ENCODE results near the gene GRK6.
"Not testable (repeated sequence)": the region's sequence is repeated elsewhere in the genome, so short reads cannot be mapped to it uniquely, and the experiment has no call there.

GRK6 gene

GRCh38 chr5:177397875-177398390 lies 28.5 kb upstream of the GRK6 start:
- in situ Hi-C loops (cut with MboI; ENCODE audit: low sequenced_read_pairs): no loop called here

DNA sequence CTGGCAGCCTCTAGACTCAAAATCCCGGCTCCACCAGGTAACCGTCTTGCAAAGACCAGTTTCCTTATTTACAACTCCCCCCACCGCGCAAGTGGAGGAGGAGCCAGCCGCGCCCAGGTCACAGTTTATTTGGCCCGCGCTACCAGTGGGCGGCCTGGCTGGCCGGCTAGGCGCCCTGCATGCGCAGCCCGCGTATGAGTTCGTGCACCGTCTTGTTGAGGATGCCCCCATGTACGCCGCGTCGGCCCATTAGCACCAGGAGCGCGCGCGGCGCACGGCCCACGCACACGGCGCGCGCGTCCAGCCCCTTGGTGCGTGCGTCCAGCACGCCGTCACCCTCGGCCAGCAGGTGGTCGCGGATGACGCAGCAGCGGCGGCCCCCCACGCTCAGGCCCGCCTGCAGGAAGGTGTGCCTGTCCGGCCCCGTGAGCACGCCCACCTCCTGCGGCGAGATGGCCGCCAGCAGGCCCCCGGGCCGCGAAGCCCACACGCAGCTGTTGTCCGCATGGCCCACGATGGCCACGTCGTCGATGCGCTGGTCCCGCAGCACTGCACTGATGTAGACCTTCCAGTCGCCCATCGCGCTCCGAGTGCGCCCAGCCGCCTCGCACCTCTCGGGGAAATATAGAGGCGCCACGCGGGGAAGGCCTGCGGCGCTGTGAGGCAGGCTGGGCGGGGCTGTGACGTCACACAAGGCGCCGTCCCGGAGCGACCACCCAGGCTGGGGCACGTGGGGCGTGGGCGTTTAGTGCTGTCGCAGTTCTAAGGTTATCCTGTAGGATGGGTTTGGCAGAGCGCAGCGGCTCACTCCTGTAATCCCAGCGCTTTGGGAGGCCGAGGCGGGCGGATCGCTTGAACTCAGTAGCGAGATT lies 26.2 kb upstream of the GRK6 start, which contains the start of gene PFN3:
PFN3 (minus strand) TSS at position 665 of the 872 bp plus-strand sequence; CDS start at position 580, 85 bp downstream.
- in situ Hi-C loops (cut with MboI; ENCODE audit: low sequenced_read_pairs): no loop called here

DNA sequence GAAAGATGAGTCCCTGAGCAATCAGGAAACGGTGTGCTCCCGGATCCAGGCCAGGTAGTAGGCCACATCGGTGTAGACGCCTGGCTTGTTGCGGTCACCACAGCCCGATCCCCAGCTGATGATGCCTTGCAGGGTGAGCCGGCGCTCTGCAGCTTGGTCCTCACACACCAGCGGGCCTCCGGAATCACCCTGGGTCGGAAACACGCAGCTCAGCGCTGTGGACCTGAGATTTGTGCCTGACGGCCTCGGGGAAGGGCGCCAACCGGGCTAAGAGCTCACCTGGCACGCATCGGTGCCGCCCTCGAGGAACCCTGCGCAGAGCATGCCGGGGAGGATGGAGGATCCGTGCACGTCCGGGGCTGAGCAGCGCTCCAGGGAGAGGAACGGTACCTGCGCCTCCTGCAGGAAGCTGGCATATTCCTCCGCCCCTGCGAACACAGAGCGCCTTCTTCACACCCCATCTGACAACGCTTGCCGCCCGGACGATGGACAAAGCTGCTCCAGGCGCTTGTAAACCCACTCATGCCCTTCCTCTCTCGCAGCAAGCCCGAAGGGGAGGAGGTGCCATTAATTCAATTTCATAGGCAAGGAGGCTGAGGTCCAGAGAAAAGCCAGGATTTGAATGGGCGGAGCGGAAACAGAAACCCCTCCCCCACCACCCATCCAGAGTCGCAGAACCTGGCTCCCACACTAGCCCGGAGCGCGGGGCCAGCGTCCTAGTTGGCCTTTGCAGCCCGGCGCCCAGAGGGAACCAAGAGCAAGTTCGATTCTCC lies 24.0 kb upstream of the GRK6 start:
- in situ Hi-C loops (cut with MboI; ENCODE audit: low sequenced_read_pairs): no loop called here

DNA sequence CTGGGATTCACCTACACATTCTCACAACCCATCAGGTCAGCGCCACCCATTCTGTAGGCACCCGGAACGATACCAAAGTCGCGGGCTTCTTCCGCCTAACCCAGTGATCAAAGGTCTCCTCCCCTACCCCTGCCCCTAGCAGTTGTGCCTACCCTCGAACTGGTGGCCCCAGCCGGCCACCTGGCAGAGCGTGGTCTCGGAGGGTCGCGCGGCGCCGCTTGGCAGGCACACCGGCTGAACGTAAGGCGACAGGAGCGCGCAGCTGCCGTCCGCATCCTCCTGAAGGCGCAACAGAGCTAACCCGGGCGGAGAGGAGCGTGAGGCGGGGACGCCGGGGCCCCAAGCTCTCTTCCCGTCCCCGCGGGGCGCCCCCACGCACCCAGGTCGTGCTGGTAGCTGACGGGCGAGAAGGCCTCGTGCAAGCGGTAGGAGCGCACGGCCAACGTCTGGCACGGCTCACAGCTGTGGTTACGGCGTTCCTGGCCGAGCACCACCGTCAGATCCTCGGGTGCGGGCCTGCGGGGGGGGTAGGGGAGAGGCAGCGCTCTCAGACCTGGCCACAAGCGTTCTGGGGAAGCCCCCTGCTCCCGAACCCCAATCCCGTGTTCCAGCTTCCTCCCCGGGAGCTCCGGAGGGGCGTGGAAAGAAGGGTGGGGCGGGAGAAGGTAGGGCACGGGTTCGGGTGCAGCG lies 23.2 kb upstream of the GRK6 start:
- in situ Hi-C loops (cut with MboI; ENCODE audit: low sequenced_read_pairs): no loop called here

- in situ Hi-C loops (cut with MboI; ENCODE audit: low sequenced_read_pairs): no loop called here
Observed at GRCh38 chr5:177403792-177404640, 22.5 kb upstream of the GRK6 start.

- in situ Hi-C loops (cut with MboI; ENCODE audit: low sequenced_read_pairs): no loop called here
Observed at GRCh38 chr5:177404641-177405179, 21.8 kb upstream of the GRK6 start.

GRCh38 chr5:177405312-177405711 lies 21.2 kb upstream of the GRK6 start:
- in situ Hi-C loops (cut with MboI; ENCODE audit: low sequenced_read_pairs): no loop called here

DNA sequence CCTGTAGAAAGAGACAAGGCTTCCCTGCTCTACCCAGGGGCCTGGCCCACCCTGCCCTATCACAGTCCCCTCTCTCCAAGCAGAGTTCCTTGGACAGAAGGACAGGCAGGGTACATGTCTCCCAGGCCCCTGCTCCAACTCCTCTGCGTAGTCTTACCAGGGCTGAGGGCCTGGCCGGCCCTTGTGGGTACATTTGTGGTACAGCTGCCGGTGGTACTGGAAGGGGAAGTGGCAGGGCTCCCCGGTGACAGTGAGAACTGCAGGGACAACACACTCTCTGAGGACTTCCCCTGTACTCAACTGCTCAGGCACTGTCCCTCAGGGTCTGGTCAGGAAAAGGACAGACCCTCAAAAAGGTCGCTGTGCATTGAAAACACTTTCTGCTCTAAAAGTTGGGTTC lies 20.7 kb upstream of the GRK6 start:
- in situ Hi-C loops (cut with MboI; ENCODE audit: low sequenced_read_pairs): no loop called here

DNA sequence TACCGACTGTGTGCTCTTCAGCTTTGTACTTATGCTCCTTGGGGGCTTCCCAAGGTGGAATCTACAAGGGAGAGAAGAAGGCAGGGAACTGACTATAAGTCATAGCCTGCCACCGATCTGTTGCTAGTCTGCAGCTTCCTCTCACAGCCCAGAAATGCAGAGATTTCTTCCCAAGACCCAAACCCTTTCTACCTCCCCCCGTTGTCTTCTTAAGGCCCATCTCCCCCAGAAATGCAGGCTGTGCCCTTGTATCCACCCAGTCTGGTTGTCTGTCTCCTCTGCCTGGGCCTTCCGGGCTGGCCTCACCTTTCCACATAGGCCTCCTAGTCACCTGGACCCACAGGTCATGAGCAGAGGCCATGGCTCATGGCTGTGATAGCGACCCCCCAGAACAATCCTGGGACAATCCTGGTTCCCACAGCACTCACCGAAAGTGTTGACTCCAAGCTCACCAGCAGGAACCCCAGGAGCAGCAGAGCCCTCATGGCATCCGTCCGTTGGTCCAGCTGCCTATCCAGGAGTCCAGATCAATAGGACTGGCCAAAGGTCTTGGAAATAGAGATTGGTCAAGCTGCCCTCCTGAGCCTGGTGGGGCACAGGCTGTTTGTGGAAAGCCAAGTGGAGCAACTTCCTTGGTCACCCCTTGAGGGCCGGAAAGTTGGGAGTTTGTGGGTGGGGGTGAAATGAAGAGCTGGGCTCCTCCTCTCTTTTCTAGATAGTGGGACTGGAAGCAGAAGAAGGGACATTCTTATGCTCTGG lies 17.3 kb upstream of the GRK6 start, which contains the start of gene F12:
F12 (minus strand) TSS at position 522 of the 759 bp plus-strand sequence; CDS start at position 485, 37 bp downstream.
- in situ Hi-C loops (cut with MboI; ENCODE audit: low sequenced_read_pairs): no loop called here

DNA sequence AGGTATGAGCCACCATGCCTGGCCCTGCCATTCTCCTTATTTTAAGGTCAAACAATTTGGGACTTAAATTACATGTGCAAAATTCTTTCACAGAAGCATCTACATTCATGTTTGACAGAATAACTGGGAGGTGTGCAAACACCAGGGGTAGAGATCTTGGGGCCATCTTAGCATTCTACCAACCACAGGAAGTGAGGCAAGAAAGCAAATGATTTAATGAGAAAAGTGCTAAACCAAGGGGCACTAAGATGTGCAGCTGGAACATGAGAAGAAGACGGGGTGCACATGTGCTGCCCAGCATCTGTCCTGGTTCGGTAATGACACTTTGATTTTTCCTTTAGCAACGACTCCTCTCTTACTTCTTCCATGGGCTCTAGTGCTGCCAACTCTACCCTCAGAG lies 15.9 kb upstream of the GRK6 start:
- in situ Hi-C loops (cut with MboI; ENCODE audit: low sequenced_read_pairs): no loop called here

DNA sequence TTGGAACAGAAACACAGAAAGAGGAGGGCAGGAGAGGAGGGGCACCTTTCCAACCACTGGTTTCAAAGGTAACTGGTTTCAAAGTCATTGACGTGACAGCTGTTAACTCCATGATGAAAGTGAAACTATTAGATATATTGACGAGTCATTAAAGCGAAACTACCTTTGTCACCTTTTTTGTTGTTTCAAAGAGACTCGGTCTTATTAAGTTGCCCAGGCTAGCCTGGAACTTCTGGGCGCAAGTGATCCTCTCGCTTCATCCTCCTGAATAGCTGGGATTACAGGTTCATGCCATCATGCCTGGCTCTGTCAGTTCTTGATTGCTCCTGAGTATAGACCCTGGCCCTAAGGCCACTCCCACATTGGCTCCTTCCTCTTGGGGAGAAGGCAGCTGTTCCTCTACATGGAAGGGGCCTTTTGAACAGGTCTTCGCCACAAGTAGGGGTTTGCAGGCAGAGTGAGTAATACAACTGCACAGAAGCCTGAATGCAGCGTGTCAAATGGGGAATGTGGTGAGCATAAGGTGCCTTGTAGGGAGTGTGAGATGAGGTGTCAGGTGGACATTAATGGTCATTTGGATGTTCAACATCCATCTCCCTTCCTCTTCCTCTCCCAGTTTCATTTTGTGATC lies 13.8 kb upstream of the GRK6 start:
- in situ Hi-C loops (cut with MboI; ENCODE audit: low sequenced_read_pairs): no loop called here

- in situ Hi-C loops (cut with MboI; ENCODE audit: low sequenced_read_pairs): no loop called here
Observed at GRCh38 chr5:177414481-177414880, 12.0 kb upstream of the GRK6 start.

DNA sequence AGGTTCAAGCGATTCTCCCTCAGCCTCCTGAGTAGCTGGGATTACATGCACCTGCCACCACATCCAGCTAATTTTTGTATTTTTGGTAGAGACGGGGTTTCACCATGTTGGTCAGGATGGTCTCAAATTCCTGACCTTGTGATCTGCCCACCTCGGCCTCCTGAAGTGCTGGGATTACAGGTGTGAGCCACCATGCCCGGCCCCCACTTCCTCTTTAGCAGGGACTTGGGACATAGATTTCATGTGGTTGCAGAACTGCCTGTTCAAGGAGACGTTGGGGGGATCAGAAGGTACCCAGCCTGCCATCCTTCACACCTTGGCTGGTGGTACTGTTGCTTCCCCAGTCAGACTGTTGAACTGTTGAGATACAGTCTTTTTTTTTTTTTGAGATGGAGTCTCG lies 9.4 kb upstream of the GRK6 start:
- in situ Hi-C loops (cut with MboI; ENCODE audit: low sequenced_read_pairs): not testable (repeated sequence)

- in situ Hi-C loops (cut with MboI; ENCODE audit: low sequenced_read_pairs): no loop called here
Observed at GRCh38 chr5:177419046-177419445, 7.4 kb upstream of the GRK6 start.

DNA sequence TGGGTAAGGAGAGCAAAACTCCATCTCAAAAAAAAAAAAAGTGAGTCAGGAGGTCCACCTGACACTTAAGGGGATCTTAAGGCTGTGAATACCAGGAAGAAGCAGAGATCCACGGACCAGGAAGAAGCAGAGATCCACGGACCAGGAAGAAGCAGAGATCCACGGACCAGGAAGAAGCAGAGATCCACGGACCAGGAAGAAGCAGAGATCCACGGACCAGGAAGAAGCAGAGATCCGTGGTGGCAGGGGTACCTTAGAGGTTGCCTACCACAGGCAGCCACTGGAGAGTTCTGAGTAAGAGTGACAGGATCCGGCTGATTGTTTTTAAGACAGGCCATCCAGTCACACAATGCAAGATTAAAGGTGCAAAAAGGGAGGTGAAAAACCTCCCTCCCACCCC lies 6.0 kb upstream of the GRK6 start:
- in situ Hi-C loops (cut with MboI; ENCODE audit: low sequenced_read_pairs): not testable (repeated sequence)

DNA sequence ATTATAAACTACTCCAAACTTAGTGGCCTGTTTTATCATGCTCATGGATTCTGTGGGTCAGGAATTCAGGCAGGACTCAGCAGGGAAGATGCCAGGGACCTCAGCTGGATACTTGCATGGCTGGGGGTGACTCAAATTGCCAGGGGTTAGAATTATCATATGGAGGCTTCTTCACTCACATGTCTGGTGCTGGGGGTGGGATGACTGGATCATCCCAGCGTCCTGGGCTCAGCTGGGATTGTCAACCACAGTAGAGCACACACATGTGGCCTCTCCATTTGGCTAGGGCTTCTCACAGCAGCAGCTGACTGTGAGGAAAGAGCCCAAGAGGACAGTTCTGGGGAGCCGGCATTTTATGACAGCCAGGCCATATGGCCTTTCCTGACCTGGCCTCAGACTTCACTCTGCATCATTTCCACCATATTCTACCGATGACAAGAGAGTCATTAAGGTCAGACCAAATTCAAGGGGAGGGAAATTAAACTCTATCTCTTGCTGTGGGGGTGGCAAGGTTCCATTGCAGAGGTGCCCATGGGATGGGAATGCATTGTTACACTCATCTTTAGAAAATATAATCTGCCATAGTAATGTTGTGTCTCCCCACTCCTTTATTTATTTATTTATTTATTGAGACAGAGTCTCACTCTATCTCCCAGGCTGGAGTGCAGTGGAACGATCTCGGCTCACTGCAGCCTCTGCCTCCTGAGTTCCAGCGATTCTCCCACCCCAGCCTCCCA lies 5.2 kb upstream of the GRK6 start:
- in situ Hi-C loops (cut with MboI; ENCODE audit: low sequenced_read_pairs): no loop called here

GRCh38 chr5:177423671-177424070 lies 2.8 kb upstream of the GRK6 start:
- in situ Hi-C loops (cut with MboI; ENCODE audit: low sequenced_read_pairs): no loop called here

- in situ Hi-C loops (cut with MboI; ENCODE audit: low sequenced_read_pairs): no loop called here
Observed at GRCh38 chr5:177425196-177425800, 1.2 kb upstream of the GRK6 start.
